Osteoblast (primary cell): Measurements from ENCODE around the gene EPS8L2. TPM values are rescaled to one million over a fixed set of nuclear protein-coding genes. Genes with fewer than 3 reads are reported as not detected.
A peak's percentile ranks its signal among the peaks of the same experiment; 100 is the strongest.

Experiments
- DNase-seq: peaks from one replicate; pipeline ENCODE4 v3.0.0; 2011; ENCODE audit warnings: low spot score, mixed read lengths; ENCODE audit not compliant: insufficient read length; ENCODE audit errors: missing footprints
- H2AFZ ChIP-seq: 2 replicates; pipeline ENCODE4 v1.6.0; 2011; ENCODE audit warnings: mild to moderate bottlenecking, low read length
- H3K27ac ChIP-seq: 2 replicates; pipeline ENCODE4 v1.5.1; 2011; ENCODE audit warnings: mild to moderate bottlenecking, low read depth, low read length, moderate library complexity
- H3K27me3 ChIP-seq: 2 replicates; pipeline ENCODE4 v1.6.0; 2012; ENCODE audit warnings: mild to moderate bottlenecking, control low read depth, inconsistent platforms, low read length, moderate library complexity; ENCODE audit not compliant: insufficient read depth
- H3K36me3 ChIP-seq: 2 replicates; pipeline ENCODE4 v1.5.1; 2011; ENCODE audit warnings: mild to moderate bottlenecking, low read length, control low read depth, moderate library complexity; ENCODE audit not compliant: insufficient read depth
- H3K4me1 ChIP-seq: 2 replicates; pipeline ENCODE4 v1.5.1; 2011; ENCODE audit warnings: mild to moderate bottlenecking, low read length, control low read depth, moderate library complexity; ENCODE audit not compliant: insufficient read depth
- H3K4me2 ChIP-seq: 2 replicates; pipeline ENCODE4 v1.6.0; 2011; ENCODE audit warnings: mild to moderate bottlenecking, low read length; ENCODE audit not compliant: insufficient read depth
- H3K4me3 ChIP-seq: fragments of 200-600 bp; sonication (generic); 3 replicates; pipeline ENCODE4 v1.5.1; 2012; ENCODE audit warnings: mild to moderate bottlenecking, low read length, inconsistent platforms; ENCODE audit not compliant: insufficient read depth
- H3K79me2 ChIP-seq: 2 replicates; pipeline ENCODE4 v1.6.0; 2012; ENCODE audit warnings: mild to moderate bottlenecking, low read length, control low read depth, inconsistent platforms; ENCODE audit not compliant: insufficient read depth
- H3K9me3 ChIP-seq: 2 replicates; pipeline ENCODE4 v1.5.1; 2011; ENCODE audit warnings: low read depth, low read length, control low read depth
- H4K20me1 ChIP-seq: 2 replicates; pipeline ENCODE4 v1.6.0; 2012; ENCODE audit warnings: mild to moderate bottlenecking, low read length, control low read depth; ENCODE audit not compliant: insufficient read depth
- CTCF ChIP-seq: IDR thresholded peaks from 2 replicates; pipeline ENCODE4 v1.5.1; 2011; ENCODE audit warnings: mild to moderate bottlenecking, low read depth, low read length, moderate library complexity; ENCODE audit errors: extremely low read depth
- total RNA-seq: library from RNA; depleted of rRNA; stranded (reverse); fragments of >200 nt; gene quantifications from 2 replicates; pipeline ENCODE4 v1.2.3, GENCODE V29; 2012

The EPS8L2 gene
- total RNA-seq, 1 donor, result 29.7 TPM

DNA sequence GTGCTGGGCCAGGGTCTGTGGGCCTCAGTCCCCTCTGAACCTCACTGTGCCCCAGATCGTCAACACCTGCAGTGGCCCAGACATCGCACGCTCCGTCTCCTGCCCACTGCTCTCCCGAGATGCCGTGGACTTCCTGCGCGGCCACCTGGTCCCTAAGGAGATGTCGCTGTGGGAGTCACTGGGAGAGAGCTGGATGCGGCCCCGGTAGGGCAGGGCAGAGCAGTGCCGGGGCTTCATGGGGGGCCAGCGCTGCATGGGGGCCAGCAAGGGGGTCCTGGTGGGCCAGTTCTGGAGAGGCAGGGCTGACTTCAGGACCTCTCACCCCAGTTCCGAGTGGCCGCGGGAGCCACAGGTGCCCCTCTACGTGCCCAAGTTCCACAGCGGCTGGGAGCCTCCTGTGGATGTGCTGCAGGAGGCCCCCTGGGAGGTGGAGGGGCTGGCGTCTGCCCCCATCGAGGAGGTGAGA, 16.3 kb downstream of the EPS8L2 start:
- Histone ChIP-seq H3K79me2 (no peaks in the 10 kb centered on the region), H3K4me2 (no peak overlapping the region), H2AFZ (no peak overlapping the region), H3K36me3 (no peaks in the 10 kb centered on the region), H3K4me1 (no peaks in the 10 kb centered on the region), H3K4me3 (no peak overlapping the region), H3K27ac (no peak overlapping the region), H3K9me3 (no peaks in the 10 kb centered on the region), H3K27me3 (peaks cover 6% of the 10 kb centered on the region), H4K20me1 (no peaks in the 10 kb centered on the region)
- DNase-seq, result peak; percentile 61
- TF ChIP-seq CTCF, result no peak

- TF ChIP-seq CTCF, result peak; percentile 67
- no peak overlapping the region for H3K4me2 ChIP-seq
- no peaks in the 10 kb centered on the region for H4K20me1 ChIP-seq
- H3K79me2 ChIP-seq, result no peaks in the 10 kb centered on the region
- no peak overlapping the region for H3K27ac ChIP-seq
- no peak overlapping the region for H2AFZ ChIP-seq
- H3K27me3 ChIP-seq, result peaks cover 6% of the 10 kb centered on the region
- H3K36me3 ChIP-seq, result no peaks in the 10 kb centered on the region
- peak; percentile 96 for DNase-seq
- H3K4me3 ChIP-seq, result no peak overlapping the region
- H3K9me3 ChIP-seq, result no peaks in the 10 kb centered on the region
- peaks cover 9% of the 10 kb centered on the region for H3K4me1 ChIP-seq
Observed at GRCh38 chr11:723120-723883, 17.3 kb downstream of the EPS8L2 start.

DNA sequence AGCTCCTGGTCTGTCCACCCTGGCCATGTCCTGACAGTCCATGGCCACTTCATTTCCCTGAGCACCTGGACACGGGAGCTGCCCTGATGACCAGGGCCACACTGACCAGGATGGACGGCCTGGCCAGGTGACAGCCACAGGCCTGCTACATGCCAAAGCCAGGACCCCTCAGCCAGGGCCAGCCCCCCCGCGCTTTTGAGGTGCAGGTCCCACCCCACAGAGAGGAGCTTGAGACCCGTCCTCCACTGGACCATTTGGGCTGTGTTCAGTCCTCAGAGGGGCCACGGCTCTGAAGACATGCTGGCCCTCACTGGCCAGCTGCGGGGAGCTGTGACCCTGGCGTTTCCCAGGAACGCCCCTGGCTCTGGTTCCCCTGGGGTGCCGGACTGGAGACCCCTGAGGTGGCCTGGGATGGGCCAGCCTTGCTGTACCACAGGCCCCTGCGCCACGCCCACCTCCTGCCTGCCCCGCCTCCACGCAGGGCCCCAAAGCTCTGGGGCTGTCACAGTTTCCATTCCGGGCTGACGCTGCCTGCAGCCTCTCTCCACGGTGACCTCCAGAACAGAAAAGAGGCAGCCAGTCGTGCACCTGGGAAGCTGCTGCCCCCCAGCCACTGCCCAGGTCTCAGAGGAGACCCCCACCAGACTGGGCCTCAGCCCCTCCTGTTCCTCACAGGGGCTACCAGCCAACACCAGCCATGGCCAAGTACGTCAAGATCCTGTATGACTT, 18.2 kb downstream of the EPS8L2 start:
- no peak for TF ChIP-seq CTCF
- Histone ChIP-seq H3K27ac (no peak overlapping the region), H3K4me1 (peaks cover 18% of the 10 kb centered on the region), H3K4me3 (no peak overlapping the region), H4K20me1 (no peaks in the 10 kb centered on the region), H3K79me2 (no peaks in the 10 kb centered on the region), H2AFZ (no peak overlapping the region), H3K27me3 (peaks cover 6% of the 10 kb centered on the region), H3K36me3 (no peaks in the 10 kb centered on the region), H3K9me3 (no peaks in the 10 kb centered on the region), H3K4me2 (no peak overlapping the region)
- DNase-seq, result peak; percentile 59

DNA sequence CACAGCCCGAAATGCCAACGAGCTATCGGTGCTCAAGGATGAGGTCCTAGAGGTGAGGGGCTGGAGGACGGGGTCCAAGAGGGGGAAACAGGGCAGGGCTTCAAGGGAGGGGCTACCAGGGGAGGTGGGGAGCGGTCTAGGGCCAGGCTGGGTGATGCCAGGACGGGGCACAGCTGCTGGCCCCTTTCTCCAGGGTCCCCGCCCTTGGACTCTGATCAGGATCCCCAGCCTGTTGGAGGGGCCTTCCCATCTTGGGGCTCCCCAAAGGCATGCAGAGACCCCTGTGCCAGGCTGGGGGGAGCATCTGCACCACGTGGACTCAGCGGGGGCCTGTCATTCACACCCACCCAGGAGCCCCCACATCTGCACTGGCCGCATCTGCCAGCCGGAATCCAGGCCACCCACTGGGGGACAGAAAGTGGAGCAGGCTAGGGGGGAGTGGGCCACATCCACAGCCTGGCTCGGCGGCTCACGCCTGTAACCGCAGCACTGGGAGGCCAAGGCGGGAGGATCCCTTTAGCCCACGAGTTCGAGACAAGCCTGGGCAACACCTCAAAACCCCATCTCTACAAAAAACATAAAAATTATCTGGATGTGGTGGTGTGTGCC, 18.9 kb downstream of the EPS8L2 start:
- Histone ChIP-seq H3K27ac (no peak overlapping the region), H2AFZ (no peak overlapping the region), H3K36me3 (no peaks in the 10 kb centered on the region), H3K9me3 (no peaks in the 10 kb centered on the region), H3K27me3 (peaks cover 6% of the 10 kb centered on the region), H4K20me1 (no peaks in the 10 kb centered on the region), H3K4me3 (no peak overlapping the region), H3K79me2 (no peaks in the 10 kb centered on the region), H3K4me2 (no peak overlapping the region), H3K4me1 (peaks cover 18% of the 10 kb centered on the region)
- no peak for TF ChIP-seq CTCF
- peak; percentile 72 for DNase-seq
